HG03095 (cell line): ENCODE data around the gene CDKN2AIP.
"Not testable (repeated sequence)": the region's sequence is repeated elsewhere in the genome, so short reads cannot be mapped to it uniquely, and the experiment has no call there.

Source experiments
- ATAC-seq: cut with Tn5 transposase; IDR thresholded peaks from one replicate; pipeline ENCODE4 v1.9.1; 2021; ENCODE audit warnings: moderate library complexity; ENCODE audit not compliant: unreplicated experiment

CDKN2AIP gene

GRCh38 chr4:183413234-183414200 is 30.9 kb upstream of the CDKN2AIP start:
- ATAC-seq: no peak

GRCh38 chr4:183416879-183417755 is 27.3 kb upstream of the CDKN2AIP start:
- ATAC-seq: no peak

- no peak for ATAC-seq
Measured at GRCh38 chr4:183422962-183423631, 21.3 kb upstream of the CDKN2AIP start.

- ATAC-seq: no peak
Measured at GRCh38 chr4:183424109-183424744, 20.2 kb upstream of the CDKN2AIP start.

- no peak for ATAC-seq
Measured at GRCh38 chr4:183426507-183426906, 17.9 kb upstream of the CDKN2AIP start.

- ATAC-seq: no peak
Measured at GRCh38 chr4:183429489-183429888, 14.9 kb upstream of the CDKN2AIP start.

GRCh38 chr4:183430317-183430993 is 14.0 kb upstream of the CDKN2AIP start:
- ATAC-seq: no peak

GRCh38 chr4:183430994-183431347 is 13.5 kb upstream of the CDKN2AIP start:
- no peak for ATAC-seq

- ATAC-seq: no peak
Measured at GRCh38 chr4:183431614-183432013, 12.8 kb upstream of the CDKN2AIP start.

- ATAC-seq: not testable (repeated sequence)
Measured at GRCh38 chr4:183433183-183433582, 11.3 kb upstream of the CDKN2AIP start.

- no peak for ATAC-seq
Measured at GRCh38 chr4:183434264-183434663, 10.2 kb upstream of the CDKN2AIP start.

GRCh38 chr4:183434666-183435190 is 9.7 kb upstream of the CDKN2AIP start:
- ATAC-seq: no peak

- ATAC-seq: no peak
Measured at GRCh38 chr4:183435803-183436202, 8.6 kb upstream of the CDKN2AIP start.

GRCh38 chr4:183436417-183436816 is 8.0 kb upstream of the CDKN2AIP start:
- no peak for ATAC-seq

GRCh38 chr4:183437452-183437851 is 7.0 kb upstream of the CDKN2AIP start:
- ATAC-seq: no peak

GRCh38 chr4:183438458-183439113 is 5.8 kb upstream of the CDKN2AIP start:
- no peak for ATAC-seq

GRCh38 chr4:183441276-183441675 is 3.2 kb upstream of the CDKN2AIP start:
- no peak for ATAC-seq

- peak; percentile 27 for ATAC-seq
Measured at GRCh38 chr4:183443655-183444213, 702 bp upstream of the CDKN2AIP start.

GRCh38 chr4:183445097-183445428 is 627 bp downstream of the CDKN2AIP start:
- ATAC-seq: peak; percentile 18
